GM19372 (cell line): ENCODE measurements around the gene RNPS1.

ENCODE experiments used
- ATAC-seq: cut with Tn5 transposase; IDR thresholded peaks from one replicate; pipeline ENCODE4 v1.9.1; 2021; ENCODE audit warnings: mild to moderate bottlenecking, low read depth, moderate library complexity; ENCODE audit not compliant: unreplicated experiment

RNPS1 gene

DNA sequence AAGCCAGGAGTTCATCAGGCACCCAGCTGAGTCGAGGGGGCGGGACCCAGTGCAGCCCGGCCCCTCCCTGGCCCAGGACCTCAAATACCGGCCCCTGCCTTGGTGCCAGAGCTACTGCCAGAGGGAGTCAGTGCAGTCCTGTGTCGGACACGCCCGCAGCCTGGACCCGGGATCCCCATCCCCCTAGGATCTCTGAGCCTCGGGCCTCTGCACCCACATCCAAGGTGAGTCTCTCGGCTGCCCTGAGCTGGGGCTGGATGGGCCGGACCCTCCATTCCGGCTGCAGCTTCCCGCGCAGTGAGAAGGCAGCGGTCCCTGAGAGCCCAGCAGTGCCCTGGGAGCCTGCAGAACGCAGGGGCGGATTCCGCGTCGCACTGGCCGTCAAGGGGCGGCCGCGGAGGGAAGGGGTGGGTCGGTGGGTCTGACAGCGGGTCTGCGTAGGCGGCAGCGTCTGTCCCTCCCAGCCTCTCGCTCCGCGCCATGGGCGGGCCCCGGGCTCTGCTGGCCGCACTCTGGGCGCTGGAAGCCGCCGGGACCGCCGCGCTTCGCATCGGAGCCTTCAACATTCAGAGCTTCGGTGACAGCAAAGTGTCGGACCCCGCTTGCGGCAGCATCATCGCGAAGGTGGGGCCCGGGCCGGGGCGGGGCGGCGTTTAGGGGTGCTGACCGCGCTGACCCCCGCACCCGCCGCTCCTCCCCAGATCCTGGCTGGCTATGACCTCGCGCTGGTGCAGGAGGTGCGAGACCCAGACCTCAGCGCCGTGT lies 31.4 kb downstream of the RNPS1 start, which contains the start of gene DNASE1L2:
TSS of gene DNASE1L2 (plus strand) at position 108 of the 765 bp plus-strand sequence. CDS start at position 481, 373 bp downstream.
- no peak for ATAC-seq

DNA sequence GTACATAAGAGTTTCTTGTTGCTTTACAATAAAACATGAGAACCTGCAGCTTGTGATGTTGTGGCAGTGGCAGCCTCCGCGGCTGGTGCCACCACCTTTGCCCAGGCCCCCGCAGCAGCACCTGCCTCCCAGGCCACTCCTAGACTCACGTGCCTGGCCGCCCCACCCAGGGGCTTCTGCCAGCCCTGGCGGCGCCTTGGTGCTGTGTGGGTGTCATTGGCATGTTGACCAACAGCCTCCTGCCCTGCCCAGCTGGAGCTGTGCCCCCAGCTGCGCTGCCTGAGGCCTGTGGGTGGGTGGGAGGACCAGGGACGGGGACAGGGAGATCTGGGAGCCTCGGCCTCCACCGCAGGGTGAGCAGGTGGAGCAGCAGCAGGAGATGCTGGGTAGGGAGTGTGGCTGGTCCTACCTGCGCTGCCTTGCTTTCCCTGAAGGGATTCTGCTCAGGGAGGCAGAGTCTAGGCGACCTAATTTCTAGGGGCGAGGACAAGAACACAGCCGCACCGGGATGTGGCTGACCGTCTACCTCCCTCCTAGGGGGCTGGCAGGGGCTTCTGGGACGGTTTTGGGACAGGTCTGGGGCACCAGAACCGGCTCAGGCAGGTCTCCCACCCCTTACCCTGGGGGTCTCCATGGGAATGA lies 32.1 kb downstream of the RNPS1 start:
- ATAC-seq: no peak

DNA sequence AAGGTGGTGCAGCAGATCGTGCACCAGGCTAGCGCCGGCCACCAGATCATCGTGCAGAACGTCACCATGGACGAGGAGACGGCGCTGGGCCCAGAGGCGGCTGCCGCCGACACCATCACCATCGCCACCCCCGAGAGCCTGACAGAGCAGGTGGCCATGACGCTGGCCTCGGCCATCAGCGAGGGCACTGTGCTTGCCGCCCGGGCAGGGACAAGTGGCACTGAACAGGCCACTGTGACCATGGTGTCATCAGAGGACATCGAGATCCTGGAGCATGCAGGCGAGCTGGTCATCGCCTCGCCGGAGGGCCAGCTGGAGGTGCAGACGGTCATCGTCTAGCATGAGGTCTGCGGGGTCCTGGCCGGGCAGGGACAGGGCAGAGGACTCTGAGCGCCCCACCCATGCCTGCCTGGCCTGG lies 32.7 kb downstream of the RNPS1 start:
- no peak for ATAC-seq

DNA sequence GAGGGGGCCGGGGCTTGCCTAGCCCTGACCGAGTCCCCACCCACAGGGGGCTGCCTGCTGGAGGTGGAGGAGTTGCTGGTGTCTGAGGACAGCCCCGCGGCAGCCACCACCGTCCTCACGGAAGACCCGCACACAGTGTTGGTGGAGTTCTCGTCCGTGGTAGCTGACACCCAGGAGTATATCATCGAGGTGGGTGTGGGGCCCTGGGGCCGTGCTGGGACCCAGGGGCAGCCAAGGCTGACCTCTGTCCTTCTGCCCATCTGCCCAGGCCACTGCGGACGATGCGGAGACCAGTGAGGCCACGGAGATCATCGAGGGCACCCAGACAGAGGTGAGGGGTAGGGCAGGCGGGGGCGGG lies 33.1 kb downstream of the RNPS1 start:
- ATAC-seq: no peak

DNA sequence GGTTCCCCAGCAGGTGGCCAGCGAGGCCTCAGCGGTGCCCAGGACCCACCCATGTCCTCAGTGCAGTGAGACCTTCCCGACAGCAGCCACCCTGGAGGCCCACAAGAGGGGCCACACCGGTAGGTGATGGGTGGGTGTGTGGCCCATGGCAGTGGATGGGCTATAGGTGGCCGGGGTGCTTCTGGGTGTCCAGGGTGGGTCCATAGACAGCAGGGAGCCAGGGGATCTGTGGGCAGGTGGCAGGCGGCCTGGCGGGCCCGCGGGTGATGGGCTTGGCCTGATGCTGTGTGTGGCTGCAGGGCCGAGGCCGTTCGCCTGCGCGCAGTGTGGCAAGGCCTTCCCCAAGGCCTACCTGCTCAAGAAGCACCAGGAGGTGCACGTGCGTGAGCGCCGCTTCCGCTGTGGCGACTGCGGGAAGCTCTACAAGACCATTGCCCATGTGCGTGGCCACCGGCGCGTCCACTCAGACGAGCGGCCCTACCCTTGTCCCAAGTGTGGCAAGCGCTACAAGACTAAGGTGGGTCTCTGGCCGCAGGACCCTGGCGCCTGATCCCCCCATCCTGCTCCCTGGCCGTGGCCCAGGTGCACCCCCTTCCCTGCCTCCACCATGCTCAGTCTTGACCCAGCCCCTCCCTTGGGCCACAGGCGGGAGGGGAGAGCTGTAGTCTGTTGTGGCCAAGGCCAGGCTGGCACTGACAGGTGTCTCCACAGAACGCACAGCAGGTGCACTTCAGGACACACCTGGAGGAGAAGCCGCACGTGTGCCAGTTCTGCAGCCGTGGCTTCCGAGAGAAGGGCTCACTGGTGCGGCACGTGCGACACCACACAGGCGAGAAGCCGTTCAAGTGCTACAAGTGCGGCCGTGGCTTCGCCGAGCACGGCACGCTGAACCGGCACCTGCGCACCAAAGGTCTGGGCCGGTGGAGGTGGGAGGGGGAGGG lies 33.8 kb downstream of the RNPS1 start:
- ATAC-seq: no peak

DNA sequence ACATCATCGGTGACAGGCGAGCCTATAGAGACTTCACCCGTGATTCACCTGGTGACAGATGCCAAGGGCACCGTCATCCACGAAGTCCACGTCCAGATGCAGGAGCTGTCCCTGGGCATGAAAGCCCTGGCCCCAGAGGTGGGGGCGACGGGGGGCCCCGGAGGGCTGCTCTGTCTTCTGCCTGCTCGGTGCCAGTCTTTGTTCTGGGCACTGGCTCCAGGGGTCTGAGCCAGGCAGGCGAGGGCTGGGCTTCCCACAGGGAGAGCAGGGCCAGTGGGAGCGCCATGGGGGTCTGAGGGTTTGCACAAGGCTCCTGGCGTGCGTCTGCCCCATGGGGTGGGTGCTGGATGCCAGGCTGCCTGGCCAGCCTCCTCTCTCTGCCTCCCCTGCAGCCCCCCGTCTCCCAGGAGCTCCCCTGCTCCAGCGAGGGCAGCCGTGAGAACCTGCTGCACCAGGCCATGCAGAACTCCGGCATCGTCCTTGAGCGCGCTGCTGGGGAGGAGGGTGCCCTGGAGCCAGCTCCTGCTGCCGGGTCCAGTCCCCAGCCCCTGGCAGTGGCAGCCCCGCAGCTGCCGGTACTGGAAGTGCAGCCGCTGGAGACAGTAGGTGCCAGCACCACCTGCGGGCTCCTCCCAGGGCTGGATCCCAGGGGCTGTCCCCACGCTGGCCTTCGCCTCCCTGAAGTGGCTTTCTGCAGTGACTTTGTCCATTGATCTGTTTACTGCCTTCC lies 34.7 kb downstream of the RNPS1 start:
- no peak for ATAC-seq

DNA sequence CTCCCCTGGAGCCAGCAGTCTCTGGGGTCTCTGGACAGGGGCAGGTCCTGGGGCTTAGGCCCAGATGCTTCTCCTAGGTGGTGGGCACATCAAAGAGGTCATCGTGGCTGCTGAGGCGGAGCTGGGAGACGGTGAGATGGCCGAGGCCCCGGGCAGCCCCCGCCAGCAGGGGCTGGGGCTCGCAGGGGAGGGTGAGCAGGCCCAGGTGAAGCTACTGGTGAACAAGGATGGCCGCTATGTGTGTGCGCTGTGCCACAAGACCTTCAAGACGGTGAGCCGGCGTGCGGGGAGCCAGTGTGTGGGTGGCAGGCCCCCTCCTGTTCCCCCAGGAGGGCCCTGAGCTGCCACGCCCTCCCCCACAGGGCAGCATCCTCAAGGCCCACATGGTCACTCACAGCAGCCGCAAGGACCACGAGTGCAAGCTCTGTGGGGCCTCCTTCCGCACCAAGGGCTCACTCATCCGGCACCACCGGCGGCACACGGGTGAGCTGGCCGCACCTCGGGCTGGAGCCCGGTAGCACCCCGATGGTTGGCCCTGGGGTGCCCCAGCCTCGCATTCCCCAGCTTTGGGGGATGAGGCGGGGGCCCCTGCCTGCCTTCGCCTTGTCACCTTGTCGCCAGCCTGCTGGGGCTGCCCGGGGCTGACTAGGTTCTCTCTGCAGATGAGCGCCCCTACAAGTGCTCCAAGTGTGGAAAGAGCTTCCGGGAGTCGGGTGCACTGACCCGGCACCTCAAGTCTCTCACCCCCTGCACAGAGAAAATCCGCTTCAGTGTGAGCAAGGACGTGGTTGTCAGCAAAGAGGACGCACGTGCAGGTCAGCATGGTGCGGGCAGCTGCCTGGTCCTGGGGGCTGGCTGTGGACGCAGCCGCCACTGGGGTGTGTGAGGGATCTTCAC lies 35.6 kb downstream of the RNPS1 start:
- no peak for ATAC-seq

DNA sequence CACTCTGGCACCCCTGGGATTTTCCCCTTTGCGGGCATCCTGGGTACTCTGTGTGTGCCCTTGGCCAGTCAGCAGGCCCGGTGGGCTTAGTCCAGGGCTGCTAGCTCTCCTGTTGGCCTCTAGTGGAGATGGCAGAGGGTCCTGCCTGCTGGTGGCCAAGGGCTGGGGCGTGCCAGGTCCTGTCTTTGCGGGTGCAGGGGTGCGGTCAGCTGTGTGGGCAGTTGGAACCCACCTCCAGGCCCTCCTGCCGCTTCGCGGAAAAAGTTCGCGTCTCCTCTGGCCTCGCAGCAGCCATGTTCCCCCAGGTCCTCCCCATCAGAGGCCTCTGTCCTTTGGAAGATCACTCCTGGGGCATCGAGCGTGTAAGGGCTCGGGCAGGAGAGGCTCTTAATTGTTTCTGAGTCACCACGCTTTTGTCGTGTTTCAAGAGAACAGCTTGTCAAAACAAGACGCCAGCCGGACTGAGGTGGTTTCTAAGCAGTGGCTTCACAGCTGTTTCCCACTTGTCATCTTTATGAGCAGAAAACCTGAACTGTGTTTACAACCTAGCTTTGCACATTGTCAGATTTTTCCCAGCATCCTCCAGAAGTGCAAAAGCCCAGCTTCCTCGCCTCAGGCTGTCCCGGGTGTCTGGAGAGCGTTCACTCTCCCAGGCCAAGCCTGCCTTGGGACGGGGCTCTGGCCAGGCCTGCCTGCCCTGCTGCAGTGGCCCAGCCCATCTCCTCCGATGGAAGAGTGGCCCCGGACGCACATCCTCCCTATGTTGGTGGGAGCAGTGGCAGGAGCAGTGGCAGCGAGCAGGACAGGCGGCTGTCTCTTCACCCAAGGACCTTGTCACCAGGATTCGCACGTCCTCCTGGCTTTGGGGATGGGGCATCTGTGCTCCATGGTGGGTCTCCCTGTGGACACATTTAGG lies 36.7 kb downstream of the RNPS1 start:
- no peak for ATAC-seq

DNA sequence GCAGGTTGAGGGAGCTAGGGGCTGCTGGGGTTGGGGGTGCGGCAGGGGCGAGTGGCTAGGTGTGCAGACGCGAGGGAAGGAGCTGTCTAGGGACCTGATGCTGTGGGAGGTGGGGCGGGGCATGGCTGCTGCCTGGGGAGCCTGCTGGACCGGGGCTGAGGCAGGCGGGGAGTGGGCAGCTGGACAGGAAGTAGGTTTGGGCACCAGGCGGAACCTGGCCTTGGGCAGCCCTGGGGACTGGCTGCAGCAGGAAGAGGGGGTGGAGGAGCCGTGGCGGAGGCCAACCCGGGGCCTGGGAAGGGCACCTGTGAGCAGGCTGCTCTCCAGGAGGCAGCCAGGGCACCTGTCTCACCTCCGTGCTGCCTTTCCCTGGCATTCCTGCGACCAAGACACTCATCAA lies 37.5 kb downstream of the RNPS1 start:
- ATAC-seq: no peak

DNA sequence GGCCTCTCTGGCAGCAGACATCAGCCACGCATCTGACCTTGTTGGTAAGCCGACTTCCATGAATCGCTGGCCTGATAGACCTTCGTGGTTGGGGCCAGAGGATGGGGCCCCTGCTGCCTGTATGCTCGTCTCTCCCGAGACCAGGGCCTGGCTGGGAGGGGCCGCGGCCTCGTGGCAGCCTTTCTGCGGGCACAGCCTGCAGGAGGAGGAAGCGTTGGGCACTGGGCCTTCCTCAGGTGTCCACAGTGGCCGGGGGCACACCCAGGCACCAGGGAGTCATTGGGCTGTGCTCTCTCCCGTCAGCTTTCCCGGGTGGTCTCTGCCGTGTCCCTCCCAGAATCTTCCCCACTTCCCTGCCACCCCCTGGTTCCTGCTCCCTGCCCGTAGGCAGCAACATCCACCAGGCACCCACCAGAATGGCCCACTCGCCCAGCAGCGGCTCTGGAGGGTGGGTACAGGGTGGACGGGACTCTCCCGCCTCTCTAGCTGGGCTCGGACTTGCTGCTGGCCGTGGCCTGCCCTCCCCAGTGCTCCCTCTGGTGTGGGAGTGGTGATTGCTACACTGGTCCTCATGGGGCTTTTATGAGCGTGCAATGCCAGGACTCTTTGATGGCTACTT lies 38.2 kb downstream of the RNPS1 start:
- ATAC-seq: no peak

DNA sequence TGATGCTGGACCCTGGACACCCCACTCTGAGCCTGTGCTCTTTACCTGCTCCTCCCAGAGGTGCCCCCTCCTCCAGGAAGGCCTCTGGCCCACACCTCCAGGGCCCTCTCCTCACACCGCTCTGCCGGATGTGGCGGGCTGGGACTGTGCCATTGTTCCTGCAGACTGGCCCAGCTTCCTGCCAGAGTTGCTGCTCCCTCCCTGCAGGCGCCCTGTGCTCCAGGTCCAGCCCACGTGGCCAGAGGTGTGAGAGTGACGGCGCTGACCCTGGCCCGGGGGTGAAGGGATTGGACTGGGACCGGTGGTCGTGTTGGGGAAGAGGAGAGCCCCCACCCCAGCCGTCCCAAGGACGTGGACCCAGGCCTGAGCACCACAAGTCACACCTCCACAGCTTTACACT lies 38.8 kb downstream of the RNPS1 start:
- no peak for ATAC-seq

DNA sequence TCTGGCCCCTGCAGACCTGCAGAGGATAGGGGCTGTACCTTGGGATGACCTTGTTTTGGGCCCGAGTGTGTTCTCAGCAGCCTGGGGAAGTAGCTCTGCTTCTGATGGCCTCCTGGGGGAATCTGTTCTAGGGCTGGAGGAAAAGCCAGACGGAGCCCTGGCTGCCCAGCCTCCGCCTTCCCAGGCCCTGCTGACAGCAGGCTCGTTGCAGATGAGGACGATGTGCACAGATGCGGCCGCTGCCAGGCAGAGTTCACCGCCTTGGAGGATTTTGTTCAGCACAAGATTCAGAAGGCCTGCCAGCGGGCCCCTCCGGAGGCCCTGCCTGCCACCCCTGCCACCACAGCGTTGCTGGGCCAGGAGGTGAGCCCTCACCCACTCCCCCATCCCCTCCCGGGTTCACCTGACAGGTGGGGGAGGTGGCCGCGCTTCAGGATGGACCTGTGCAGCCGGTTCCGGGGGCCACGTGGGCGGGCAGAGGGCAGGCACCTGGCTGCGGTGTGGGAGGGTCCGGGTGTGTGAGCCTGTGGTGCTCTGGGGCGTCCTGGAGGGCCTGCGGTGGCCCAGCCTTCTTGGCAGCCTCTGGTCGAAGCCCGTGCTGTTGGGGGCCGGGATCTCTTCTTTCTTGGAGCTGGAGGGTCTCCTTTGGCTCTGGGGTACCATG lies 39.6 kb downstream of the RNPS1 start:
- ATAC-seq: no peak

DNA sequence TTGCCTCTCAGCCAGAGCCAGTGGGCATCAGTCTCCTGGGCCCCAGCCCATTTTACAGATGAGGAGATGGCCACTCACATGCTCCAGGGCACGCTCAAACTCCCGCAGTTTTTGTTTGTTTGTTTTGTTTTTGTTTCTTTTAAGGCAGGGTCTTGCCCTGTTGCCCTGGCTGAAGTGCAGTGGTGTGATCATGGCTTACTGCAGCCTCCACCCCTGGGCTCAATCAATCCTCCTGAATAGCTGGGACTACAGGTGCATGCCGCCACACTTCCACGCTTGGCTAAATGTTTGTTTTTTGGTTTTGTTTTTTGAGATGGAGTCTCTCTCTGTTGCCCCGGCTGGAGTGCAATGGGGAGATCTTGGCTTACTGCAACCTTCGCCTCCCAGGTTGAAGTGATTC lies 41.0 kb downstream of the RNPS1 start:
- ATAC-seq: no peak

DNA sequence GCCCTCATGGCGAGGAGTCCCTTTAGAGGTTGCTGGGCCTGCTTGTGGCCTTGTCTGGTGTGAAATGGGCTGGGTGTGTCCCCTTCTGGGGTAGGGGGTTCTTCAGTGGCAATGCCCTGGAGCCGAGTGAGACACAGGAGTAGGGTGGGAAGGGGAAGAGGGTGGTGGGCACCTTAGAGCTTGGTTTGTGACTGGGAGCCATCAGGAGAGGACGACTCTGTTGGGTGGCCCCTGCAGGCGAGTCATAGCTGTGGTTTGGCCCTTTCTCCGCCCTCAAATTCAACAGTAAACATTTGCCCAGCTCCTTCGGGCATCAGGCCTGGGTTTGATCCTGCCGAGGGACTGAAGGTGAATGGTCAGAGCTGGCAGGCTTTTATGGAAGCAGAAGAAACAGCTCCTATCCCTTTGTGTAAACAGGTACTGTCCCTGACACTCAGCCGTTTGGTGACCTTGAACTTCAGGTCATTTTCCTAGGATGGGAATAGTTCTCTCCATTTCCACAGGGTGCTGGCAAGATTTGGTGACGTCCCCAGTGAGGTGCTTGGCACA lies 41.6 kb downstream of the RNPS1 start:
- ATAC-seq: no peak

DNA sequence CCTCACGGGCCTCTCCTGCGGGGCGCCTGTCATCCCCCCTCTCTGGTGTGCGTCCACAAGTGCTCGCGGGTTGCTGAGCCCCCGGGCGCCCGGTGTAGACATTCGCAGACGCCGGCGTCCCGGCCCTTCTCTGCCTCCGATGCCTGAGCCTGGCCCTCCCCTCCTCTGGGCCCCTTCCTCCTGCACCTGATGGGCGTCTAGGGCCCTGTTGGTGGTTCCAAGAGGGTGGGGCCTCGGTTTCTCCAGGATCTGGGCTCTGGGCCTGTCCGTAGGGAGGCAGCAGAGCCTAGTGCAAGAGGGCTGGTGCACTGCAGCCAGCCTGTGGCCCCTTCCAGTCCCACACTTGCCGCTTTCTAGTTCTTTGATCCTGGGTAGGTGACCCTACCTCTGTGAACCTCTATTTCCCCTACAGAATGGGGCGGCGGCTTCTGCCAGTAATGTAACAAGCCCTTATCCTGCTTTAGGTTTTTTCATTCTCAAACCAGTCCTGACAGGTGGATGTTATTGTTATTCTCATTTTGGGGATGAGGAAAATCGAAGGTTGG lies 43.9 kb downstream of the RNPS1 start:
- ATAC-seq: peak; percentile 16

DNA sequence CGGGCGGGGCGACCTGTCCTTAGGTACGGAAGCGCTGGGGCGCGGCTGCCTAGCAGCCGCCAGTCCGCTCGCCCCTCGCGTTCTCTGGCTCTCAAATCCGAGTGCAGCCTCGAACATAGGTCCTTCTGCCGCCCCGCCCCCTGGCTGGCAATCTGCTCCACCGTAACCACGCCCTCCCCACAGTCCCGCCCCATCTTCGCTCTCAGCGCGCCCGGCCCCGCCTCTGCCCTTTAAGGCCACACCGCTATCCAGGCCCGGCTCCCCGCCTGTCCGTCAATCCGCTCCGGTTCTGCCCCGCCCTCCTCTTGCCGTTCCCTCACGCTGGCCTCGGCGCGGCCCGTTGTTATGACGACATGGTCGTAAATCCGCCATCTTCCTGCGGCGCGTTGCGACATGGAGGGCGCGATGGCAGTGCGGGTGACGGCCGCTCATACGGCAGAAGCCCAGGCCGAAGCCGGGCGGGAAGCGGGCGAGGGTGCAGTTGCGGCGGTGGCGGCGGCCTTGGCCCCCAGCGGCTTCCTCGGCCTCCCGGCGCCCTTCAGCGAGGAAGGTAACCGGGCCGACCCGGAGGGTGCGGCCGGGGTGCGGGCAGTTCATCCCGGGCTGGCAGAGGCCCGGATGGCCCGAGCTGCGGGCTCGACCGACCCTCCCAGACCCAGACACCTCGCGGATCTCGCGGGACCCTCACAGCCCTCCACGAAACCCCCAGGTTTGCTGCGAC lies 44.5 kb downstream of the RNPS1 start, which contains the start of gene E4F1:
TSS of gene E4F1 (plus strand) at position 371 of the 721 bp plus-strand sequence. CDS start at position 394, 23 bp downstream.
- ATAC-seq: peak; percentile 94
